IMR-90 (cell line): ENCODE data around the gene RFTN2. TPM values are rescaled to one million over a fixed set of nuclear protein-coding genes. Genes with fewer than 3 reads are reported as not detected.

ENCODE experiments used
- ATAC-seq: fragments of 200-7000 bp; cut with Tn5 transposase; 2 replicates; pipeline ENCODE4 v1.9.1; 2020; ENCODE audit warnings: low read depth, mild to moderate bottlenecking, moderate library complexity
- BruUV-seq: library from RNA; stranded (reverse); fragments of 400-500 nt; replicated peaks from 2 replicates; lab custom pipeline; 2021; lab: Mats Ljungman, UMichigan
- CTCF ChIA-PET: fragments of 300-600 bp; formaldehyde crosslinking; extraction: SDS; loops from one replicate; lab custom pipeline; 2021; ENCODE audit warnings: antibody characterized with exemption; lab: Yijun Ruan, JAX
- POLR2A ChIA-PET: fragments of 300-600 bp; sonication (Branson Sonifier 250); formaldehyde crosslinking; loops from one replicate; lab custom pipeline; 2022; ENCODE audit warnings: antibody characterized with exemption; ENCODE audit not compliant: unreplicated experiment; lab: Charles Lee
- DNase-seq: peaks from one replicate; pipeline ENCODE4 v3.0.0; 2013
- H2AFZ ChIP-seq: replicated peaks from 2 replicates; pipeline ENCODE3; 2013; ENCODE audit warnings: low read length, mild to moderate bottlenecking; ENCODE audit not compliant: poor library complexity
- H2AK5ac ChIP-seq: 2 replicates; pipeline ENCODE4 v1.6.1; 2013; ENCODE audit warnings: low read depth, low read length, inconsistent platforms
- H2AK9ac ChIP-seq: replicated peaks from 2 replicates; pipeline ENCODE3; 2013; ENCODE audit warnings: mild to moderate bottlenecking, low read depth, low read length, moderate library complexity; ENCODE audit not compliant: poor library complexity
- H2BK120ac ChIP-seq: 2 replicates; pipeline ENCODE4 v1.6.1; 2013; ENCODE audit warnings: low read depth, low read length, inconsistent platforms
- H2BK15ac ChIP-seq: 3 replicates; pipeline ENCODE4 v1.6.1; 2013; ENCODE audit warnings: low read depth, low read length, inconsistent platforms
- H2BK20ac ChIP-seq: 2 replicates; pipeline ENCODE4 v1.6.1; 2013; ENCODE audit warnings: low read depth, mild to moderate bottlenecking, inconsistent platforms, low read length, moderate library complexity
- H2BK5ac ChIP-seq: 2 replicates; pipeline ENCODE4 v1.6.1; 2013; ENCODE audit warnings: mild to moderate bottlenecking, low read depth, low read length, inconsistent platforms; ENCODE audit not compliant: poor library complexity, severe bottlenecking
- H3K14ac ChIP-seq: replicated peaks from 2 replicates; pipeline ENCODE4 v1.6.1; 2013; ENCODE audit warnings: low read depth, low read length, inconsistent platforms
- H3K18ac ChIP-seq: 2 replicates; pipeline ENCODE4 v1.6.1; 2013; ENCODE audit warnings: low read depth, low read length, control low read depth
- H3K23ac ChIP-seq: 2 replicates; pipeline ENCODE4 v1.6.1; 2013; ENCODE audit warnings: low read depth, low read length, inconsistent platforms
- H3K27ac ChIP-seq: 2 replicates; pipeline ENCODE4 v1.5.1; 2013; ENCODE audit warnings: mild to moderate bottlenecking, control low read depth, low read length; ENCODE audit not compliant: insufficient read depth
- H3K27me3 ChIP-seq: 2 replicates; pipeline ENCODE4 v1.6.1; 2013; ENCODE audit warnings: low read length; ENCODE audit not compliant: control insufficient read depth, insufficient read depth
- H3K36me3 ChIP-seq: 2 replicates; pipeline ENCODE4 v1.6.1; 2013; ENCODE audit warnings: low read length, mixed read lengths; ENCODE audit not compliant: control insufficient read depth, insufficient read depth
- H3K4ac ChIP-seq: 2 replicates; pipeline ENCODE4 v1.6.1; 2013; ENCODE audit warnings: low read depth, low read length, inconsistent platforms
- H3K4me1 ChIP-seq: 2 replicates; pipeline ENCODE4 v1.6.1; 2013; ENCODE audit warnings: low read length, mixed read lengths; ENCODE audit not compliant: control insufficient read depth, insufficient read depth
- H3K4me2 ChIP-seq: 2 replicates; pipeline ENCODE4 v1.6.1; 2013; ENCODE audit warnings: low read depth, mild to moderate bottlenecking, control low read depth, low read length, moderate library complexity
- H3K4me3 ChIP-seq: 2 replicates; pipeline ENCODE4 v1.5.1; 2013; ENCODE audit warnings: low read depth, mild to moderate bottlenecking, control low read depth, low read length, moderate library complexity; ENCODE audit not compliant: insufficient read depth
- H3K56ac ChIP-seq: 2 replicates; pipeline ENCODE4 v1.6.1; 2013; ENCODE audit warnings: low read length, inconsistent platforms; ENCODE audit not compliant: insufficient read depth; ENCODE audit errors: extremely low read depth
- H3K79me1 ChIP-seq, 2 experiments: 2 replicates each; pipeline ENCODE4 v1.6.1; 2013; ENCODE audit warnings: low read length in 2 of 2, inconsistent platforms in 1 of 2, low read depth in 1 of 2
- H3K9ac ChIP-seq: 2 replicates; pipeline ENCODE4 v1.6.1; 2013; ENCODE audit warnings: low read depth, low read length, control low read depth
- H3K9me1 ChIP-seq: 2 replicates; pipeline ENCODE4 v1.6.1; 2013; ENCODE audit warnings: low read length, inconsistent platforms; ENCODE audit not compliant: insufficient read depth
- H3K9me3 ChIP-seq: 2 replicates; pipeline ENCODE4 v1.6.1; 2013; ENCODE audit warnings: low read length; ENCODE audit not compliant: control insufficient read depth, insufficient read depth
- H4K20me1 ChIP-seq: 2 replicates; pipeline ENCODE4 v1.6.1; 2013; ENCODE audit warnings: low read length, inconsistent platforms; ENCODE audit not compliant: insufficient read depth
- H4K5ac ChIP-seq: 2 replicates; pipeline ENCODE4 v1.6.1; 2013; ENCODE audit warnings: mild to moderate bottlenecking, low read depth, low read length, control low read depth
- H4K8ac ChIP-seq, 2 experiments: 2 replicates each; pipeline ENCODE4 v1.6.1; 2013; ENCODE audit warnings: low read depth in 2 of 2, low read length in 2 of 2, control low read depth in 1 of 2, inconsistent platforms in 1 of 2
- H4K91ac ChIP-seq: 2 replicates; pipeline ENCODE4 v1.6.1; 2013; ENCODE audit warnings: low read depth, low read length, inconsistent platforms; ENCODE audit not compliant: insufficient read depth
- CHD1 ChIP-seq: IDR thresholded peaks from 2 replicates; pipeline ENCODE4 v1.6.1; 2012; ENCODE audit warnings: low read depth, low read length, improper control_type of control experiment
- NFE2L2 ChIP-seq: fragments of 150-350 bp; IDR thresholded peaks from 2 replicates; pipeline ENCODE4 v1.6.1; 2016; ENCODE audit warnings: low read depth, mild to moderate bottlenecking, low read length
- RAD21 ChIP-seq: IDR thresholded peaks from 2 replicates; pipeline ENCODE4 v1.6.1; 2012; ENCODE audit warnings: low read length, improper control_type of control experiment
- RFX5 ChIP-seq: IDR thresholded peaks from 2 replicates; pipeline ENCODE4 v1.8.0; 2012; ENCODE audit warnings: low read depth, mild to moderate bottlenecking, low read length, moderate library complexity
- WGBS, 2 experiments: methylation state at CpG; one replicate each; pipeline versions ENCODE4 v1.1.5 to v1.1.7; 2013; ENCODE audit warnings: missing lambda C conversion rate in 2 of 2; ENCODE audit not compliant: insufficient read length in 1 of 2; ENCODE audit errors: extremely low coverage in 2 of 2; 5-methylcytosine and 5-hydroxymethylcytosine counted together
- dilution Hi-C: fragments of 300-500 bp; cut with HindIII; formaldehyde crosslinking; loops from one replicate; pipeline ENCODE4 v1.14.3; 2018; ENCODE audit warnings: low sequenced_read_pairs; ENCODE audit not compliant: unreplicated experiment
- in situ Hi-C: fragments of 300-500 bp; cut with MboI; formaldehyde crosslinking; loops from 3 replicates; pipeline ENCODE4 v1.14.3; 2019; ENCODE audit warnings: low sequenced_read_pairs, inconsistent platforms, mixed read lengths
- intact Hi-C: fragments of 100-400 bp; cut with micrococcal nuclease; formaldehyde crosslinking; loops from 2 replicates; pipeline ENCODE4 v1.10.0; 2022
- polyA plus RNA-seq, 3 experiments: library from polyadenylated mRNA; depleted of rRNA; stranded (reverse); fragments of >200 nt; gene quantifications; 2 replicates each; pipeline ENCODE4 v1.2.3, GENCODE V29; 2012; ENCODE audit warnings: low replicate concordance in 1 of 3
- total RNA-seq: library from RNA; depleted of rRNA; stranded (reverse); fragments of >200 nt; gene quantifications from 2 replicates; pipeline ENCODE4 v1.2.3, GENCODE V29; 2012
- TF ChIP-seq, protein P1 (sequence below): conservative IDR thresholded peaks from 2 replicates; pipeline ENCODE4 v1.5.1; 2012; ENCODE audit warnings: mild to moderate bottlenecking, low read depth, low read length, improper control_type of control experiment

RFTN2 gene
- total and polyA plus RNA-seq, 2 of the 4 experiments (the other 2 are of a cell fraction) = 0.44 to 2.3 TPM

- WGBS, 2 experiments = 100% methylated on average over 1 of the region's 5 CpGs; no CpG with 5 or more reads in 1 of the 2 experiments
- Histone ChIP-seq H3K4ac (no peak overlapping the region), H2BK5ac (no peak overlapping the region), H2AFZ (no peak overlapping the region), H3K23ac (no peak overlapping the region), H3K36me3 (peaks cover 23% of the 10 kb centered on the region), H4K8ac (no peak overlapping the region), H3K27me3 (no peaks in the 10 kb centered on the region), H2AK5ac (no peak overlapping the region), H4K20me1 (peaks cover 4% of the 10 kb centered on the region; the same call in 1 of the 2 replicates), H4K91ac (no peak overlapping the region), H3K27ac (no peak overlapping the region), H3K9me3 (no peaks in the 10 kb centered on the region), H4K5ac (no peak overlapping the region), H3K56ac (no peak overlapping the region), H3K9ac (no peak overlapping the region), H3K79me1 (peaks cover 3 to 30% of the 10 kb centered on the region in 2 experiments; a peak in 3 of 4 replicates), H2AK9ac (no peak overlapping the region), H3K14ac (no peak overlapping the region; the same call in 1 of the 2 replicates), H2BK15ac (no peak overlapping the region), H3K4me1 (no peaks in the 10 kb centered on the region), H2BK20ac (no peak overlapping the region), H2BK120ac (no peak overlapping the region), H3K9me1 (no peaks in the 10 kb centered on the region), H3K4me2 (no peak overlapping the region), H3K4me3 (no peak overlapping the region), H3K18ac (no peak overlapping the region)
- TF ChIP-seq NFE2L2 (no peak), RAD21 (no peak), RFX5 (no peak), CHD1 (no peak)
- TF ChIP-seq, protein P1, sequence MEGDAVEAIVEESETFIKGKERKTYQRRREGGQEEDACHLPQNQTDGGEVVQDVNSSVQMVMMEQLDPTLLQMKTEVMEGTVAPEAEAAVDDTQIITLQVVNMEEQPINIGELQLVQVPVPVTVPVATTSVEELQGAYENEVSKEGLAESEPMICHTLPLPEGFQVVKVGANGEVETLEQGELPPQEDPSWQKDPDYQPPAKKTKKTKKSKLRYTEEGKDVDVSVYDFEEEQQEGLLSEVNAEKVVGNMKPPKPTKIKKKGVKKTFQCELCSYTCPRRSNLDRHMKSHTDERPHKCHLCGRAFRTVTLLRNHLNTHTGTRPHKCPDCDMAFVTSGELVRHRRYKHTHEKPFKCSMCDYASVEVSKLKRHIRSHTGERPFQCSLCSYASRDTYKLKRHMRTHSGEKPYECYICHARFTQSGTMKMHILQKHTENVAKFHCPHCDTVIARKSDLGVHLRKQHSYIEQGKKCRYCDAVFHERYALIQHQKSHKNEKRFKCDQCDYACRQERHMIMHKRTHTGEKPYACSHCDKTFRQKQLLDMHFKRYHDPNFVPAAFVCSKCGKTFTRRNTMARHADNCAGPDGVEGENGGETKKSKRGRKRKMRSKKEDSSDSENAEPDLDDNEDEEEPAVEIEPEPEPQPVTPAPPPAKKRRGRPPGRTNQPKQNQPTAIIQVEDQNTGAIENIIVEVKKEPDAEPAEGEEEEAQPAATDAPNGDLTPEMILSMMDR = no peak
- no peak for DNase-seq
- intact Hi-C loops (no loop called here), dilution Hi-C loops (no loop called here), in situ Hi-C loops (no loop called here)
- no TSS peak for BruUV-seq
- ATAC-seq = no peak
- ChIA-PET POLR2A (no interaction called here), CTCF (interaction anchor here (0.5 kb wide), 1 partner anchor 136 kb away, joined by 3 read pairs; no protein-coding TSS in a partner anchor)
Observed at GRCh38 chr2:197547163-197547900, 128.1 kb downstream of the RFTN2 start.
